ENCODE results near the gene SLPI.

The SLPI gene

GRCh38 chr20:45218636-45219035 is 35.7 kb downstream of the SLPI start:
- DNase-seq (ENCODE audit: low read depth in 2 of 3, low spot score in 2 of 3), result no peak

GRCh38 chr20:45218124-45218523 is 36.2 kb downstream of the SLPI start:
- DNase-seq (ENCODE audit: low read depth in 2 of 3, low spot score in 2 of 3), result no peak

GRCh38 chr20:45212836-45213235 is 41.5 kb downstream of the SLPI start:
- no peak for DNase-seq (ENCODE audit: low read depth in 2 of 3, low spot score in 2 of 3)

- DNase-seq (ENCODE audit: low read depth in 2 of 3, low spot score in 2 of 3), result no peak
These were observed 42.5 kb downstream of the SLPI start for GRCh38 chr20:45211569-45212474.

- DNase-seq (ENCODE audit: low read depth in 2 of 3, low spot score in 2 of 3), result no peak
These were observed 44.4 kb downstream of the SLPI start for GRCh38 chr20:45209924-45210323.

GRCh38 chr20:45206725-45207124 is 47.6 kb downstream of the SLPI start, which contains the start of gene SEMG1:
TSS of gene SEMG1 (plus strand) at chr20:45207033. CDS start at chr20:45207054, 21 bp downstream.
- no peak for DNase-seq (ENCODE audit: low read depth in 2 of 3, low spot score in 2 of 3)

Data from activated CD8-positive, alpha-beta memory T cell treated with anti-CD3 and anti-CD28 coated beads for 48 hours (primary cell).